Thoracic aorta (tissue), 2 donors: ENCODE results near the gene STBD1. TPM values are rescaled to one million over a fixed set of nuclear protein-coding genes. Genes with fewer than 3 reads are reported as not detected.

ENCODE experiments used
- ATAC-seq: fragments of 150-250 bp; one replicate; pipeline ENCODE4 v1.8.0; 2017; ENCODE audit warnings: low read depth; ENCODE audit not compliant: insufficient number of reproducible peaks, low FRiP score
- DNase-seq: peaks from one replicate; pipeline ENCODE4 v3.0.0-alpha.2; 2020; ENCODE audit warnings: low spot score
- H3K27ac ChIP-seq, 2 donors: fragments of 200-600 bp; sonication (generic); 1 replicate in 1 of 2; 2 replicates in 1 of 2; pipeline ENCODE4 v1.5.1; 2016; ENCODE audit warnings: mild to moderate bottlenecking in 2 of 2, moderate library complexity in 2 of 2
- H3K27me3 ChIP-seq: fragments of 200-600 bp; sonication (generic); replicated peaks from 2 replicates; pipeline ENCODE4 v1.6.0; 2016; ENCODE audit warnings: mild to moderate bottlenecking; ENCODE audit not compliant: insufficient read depth
- H3K36me3 ChIP-seq: fragments of 200-600 bp; sonication (generic); one replicate; pipeline ENCODE4 v1.5.1; 2016
- H3K4me1 ChIP-seq, 2 donors: fragments of 200-600 bp; sonication (generic); 1 replicate in 1 of 2; 2 replicates in 1 of 2; pipeline versions ENCODE4 v1.5.1 to v1.6.0; 2016; ENCODE audit warnings: low read depth in 2 of 2, mild to moderate bottlenecking in 1 of 2; ENCODE audit not compliant: control insufficient read depth in 1 of 2
- H3K4me3 ChIP-seq: fragments of 200-600 bp; sonication (generic); 2 replicates; pipeline ENCODE4 v1.5.1; 2016; ENCODE audit warnings: mild to moderate bottlenecking
- H3K9me3 ChIP-seq: fragments of 200-600 bp; sonication (generic); 2 replicates; pipeline ENCODE4 v1.5.1; 2016
- CTCF ChIP-seq: fragments of 200-600 bp; sonication (generic); IDR thresholded peaks from one replicate; pipeline ENCODE4 v1.5.1; 2019; ENCODE audit warnings: antibody characterized with exemption
- total RNA-seq, 2 donors: library from RNA; depleted of rRNA; stranded (reverse); fragments of >200 nt; gene quantifications; one replicate each; pipeline versions ENCODE4 v1.1.0 to v1.2.3, GENCODE V29; 2016

STBD1 gene
- 10 to 100 TPM in 1 of 2 donors, 1 to 10 TPM in 1; 7.7 to 14.6 TPM for total RNA-seq

DNA sequence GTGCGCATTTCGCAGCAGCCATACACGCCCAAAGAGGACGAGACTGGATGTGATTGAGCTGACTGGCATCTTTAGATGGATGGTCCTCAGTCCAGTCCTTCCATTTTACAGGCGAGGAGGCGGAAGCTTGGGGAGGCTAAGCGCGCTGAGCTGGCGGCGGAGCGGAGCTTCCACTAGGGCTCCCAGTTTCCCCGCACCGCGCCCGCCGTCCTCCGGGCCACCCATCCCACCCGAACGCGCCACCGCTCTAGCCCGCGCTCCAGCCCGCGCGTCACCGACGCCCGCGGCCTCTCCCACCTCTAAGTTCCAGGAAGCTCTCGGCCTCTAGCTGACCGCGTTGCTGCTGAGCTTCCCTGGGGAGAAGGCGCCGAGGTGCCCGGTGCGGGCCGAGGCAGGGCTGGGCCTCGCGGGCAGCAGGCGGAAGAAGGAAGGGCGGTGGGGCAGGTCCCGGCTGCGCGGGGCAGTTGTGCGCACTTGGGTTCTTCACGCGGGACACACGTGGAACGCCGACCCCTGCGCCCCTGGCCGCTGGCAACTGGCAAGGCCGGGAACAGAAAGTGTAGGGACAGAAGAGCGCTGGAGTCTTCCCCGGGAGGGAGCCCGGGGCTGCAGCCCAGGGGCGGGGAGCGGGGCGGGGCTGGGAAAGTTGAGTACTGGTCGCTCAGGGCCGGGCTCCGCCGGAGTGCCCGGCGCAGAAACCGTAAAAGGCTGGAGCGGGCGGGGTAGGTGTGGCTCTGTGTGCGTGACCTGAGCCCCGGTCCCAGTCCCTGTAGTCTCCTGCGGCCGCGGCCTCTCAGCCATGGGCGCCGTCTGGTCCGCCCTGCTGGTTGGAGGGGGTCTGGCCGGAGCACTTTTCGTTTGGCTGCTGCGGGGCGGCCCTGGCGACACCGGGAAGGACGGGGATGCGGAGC, at the start of gene STBD1:
Gene STBD1 (plus strand): TSS at position 763 of the 911 bp plus-strand sequence. CDS start 37 bp downstream, at position 800.
- Histone ChIP-seq H3K4me1 (peaks cover 17 to 45% of the 10 kb centered on the region in 2 donors), H3K4me3 (peak within 1 kb of the TSS; percentile 94), H3K27me3 (no peaks in the 10 kb centered on the region), H3K36me3 (peaks cover 5% of the 10 kb centered on the region), H3K9me3 (no peaks in the 10 kb centered on the region), H3K27ac (peak within 1 kb of the TSS; percentile 88 to 89)
- DNase-seq (peak; percentile 48), ATAC-seq (peak; percentile 75)
- no peak for TF ChIP-seq CTCF

GRCh38 chr4:76256968-76257367, 49.6 kb upstream of the STBD1 start:
- ATAC-seq = no peak

GRCh38 chr4:76257824-76258223, 48.7 kb upstream of the STBD1 start:
- no peak for ATAC-seq

More at GRCh38 chr4:76256968-76257367, 49.6 kb upstream of the STBD1 start:
- Histone ChIP-seq H3K4me1 (peaks cover 0 to 2% of the 10 kb centered on the region in 2 donors), H3K27me3 (no peaks in the 10 kb centered on the region), H3K36me3 (no peaks in the 10 kb centered on the region), H3K9me3 (no peaks in the 10 kb centered on the region), H3K27ac (no peak overlapping the region), H3K4me3 (no peak overlapping the region)
- TF ChIP-seq CTCF = no peak
- DNase-seq = no peak

DNA sequence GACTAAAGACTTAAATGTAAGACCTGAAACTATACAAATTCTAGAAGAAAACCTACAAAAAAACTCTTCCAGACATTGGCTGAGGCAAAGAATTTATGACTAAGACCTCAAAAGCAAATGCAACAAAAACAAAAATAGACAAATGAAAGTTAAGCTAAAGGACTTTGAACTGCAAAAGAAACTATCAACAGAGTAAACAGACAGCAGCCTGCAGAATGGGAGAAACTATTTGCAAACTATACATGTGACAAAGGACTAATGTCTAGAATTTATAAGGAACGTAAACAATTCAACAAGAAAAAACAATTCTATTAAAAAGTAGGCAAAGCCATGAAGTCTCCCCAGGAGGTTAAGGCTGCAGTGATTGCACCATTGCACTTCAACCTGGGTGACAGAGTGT, 46.0 kb upstream of the STBD1 start:
- no peak overlapping the region for H3K4me3 ChIP-seq
- no peak for TF ChIP-seq CTCF
- ATAC-seq (no peak), DNase-seq (no peak)
- no peaks in the 10 kb centered on the region for H3K36me3 ChIP-seq
- no peaks in the 10 kb centered on the region for H3K27me3 ChIP-seq
- H3K4me1 ChIP-seq = no peaks in the 10 kb centered on the region
- no peaks in the 10 kb centered on the region for H3K9me3 ChIP-seq
- H3K27ac ChIP-seq = no peak overlapping the region

More at GRCh38 chr4:76257824-76258223, 48.7 kb upstream of the STBD1 start:
- DNase-seq = no peak
- Histone ChIP-seq H3K27ac (no peak overlapping the region), H3K36me3 (no peaks in the 10 kb centered on the region), H3K4me3 (no peak overlapping the region), H3K27me3 (no peaks in the 10 kb centered on the region), H3K9me3 (no peaks in the 10 kb centered on the region), H3K4me1 (no peaks in the 10 kb centered on the region)
- no peak for TF ChIP-seq CTCF

GRCh38 chr4:76265631-76266218, 40.8 kb upstream of the STBD1 start:
- Histone ChIP-seq H3K27me3 (no peaks in the 10 kb centered on the region), H3K9me3 (no peaks in the 10 kb centered on the region), H3K4me1 (no peaks in the 10 kb centered on the region), H3K4me3 (no peak overlapping the region), H3K27ac (no peak overlapping the region), H3K36me3 (no peaks in the 10 kb centered on the region)
- DNase-seq (no peak), ATAC-seq (no peak)
- no peak for TF ChIP-seq CTCF
